Right atrium auricular region (tissue), 2 donors: Measurements from ENCODE around the gene PUS7. TPM values are rescaled to one million over a fixed set of nuclear protein-coding genes. Genes with fewer than 3 reads are reported as not detected.
"Not testable (repeated sequence)": the region's sequence is repeated elsewhere in the genome, so short reads cannot be mapped to it uniquely, and the experiment has no call there.

Source experiments
- DNase-seq: peaks from one replicate; pipeline ENCODE4 v3.0.0-alpha.2; 2019; ENCODE audit warnings: low spot score
- H3K27ac ChIP-seq, 2 donors: fragments of 200-600 bp; sonication (generic); 1 replicate in 1 of 2; 2 replicates in 1 of 2; pipeline ENCODE4 v1.5.1; 2016 to 2019
- H3K27me3 ChIP-seq, 2 donors: fragments of 200-600 bp; sonication (generic); one replicate each; pipeline versions ENCODE4 v1.5.1 to v1.6.0; 2017 to 2019
- H3K36me3 ChIP-seq: fragments of 200-600 bp; sonication (generic); one replicate; pipeline ENCODE4 v1.5.1; 2016
- H3K4me1 ChIP-seq, 2 donors: fragments of 200-600 bp; sonication (generic); one replicate each; pipeline versions ENCODE4 v1.5.1 to v1.6.0; 2017 to 2019
- H3K4me3 ChIP-seq, 2 donors: fragments of 200-600 bp; sonication (generic); 1 replicate in 1 of 2; 2 replicates in 1 of 2; pipeline ENCODE4 v1.5.1; 2017 to 2019; ENCODE audit warnings: mild to moderate bottlenecking in 1 of 2, moderate library complexity in 1 of 2
- H3K9me3 ChIP-seq, 2 donors: fragments of 200-600 bp; sonication (generic); one replicate each; pipeline ENCODE4 v1.5.1; 2019
- total RNA-seq, 2 donors: library from RNA; depleted of rRNA; stranded (reverse); fragments of >200 nt; gene quantifications; one replicate each; pipeline ENCODE4 v1.1.0, GENCODE V29; 2016
- TF ChIP-seq, protein P1 (sequence below), 2 donors: fragments of 200-600 bp; sonication (generic); IDR thresholded peaks; one replicate each; pipeline ENCODE4 v1.5.1; 2019; ENCODE audit warnings: antibody characterized with exemption in 2 of 2

Gene PUS7
- total RNA-seq, 2 donors from 2014 or later, result 4.3 to 7.8 TPM

DNA sequence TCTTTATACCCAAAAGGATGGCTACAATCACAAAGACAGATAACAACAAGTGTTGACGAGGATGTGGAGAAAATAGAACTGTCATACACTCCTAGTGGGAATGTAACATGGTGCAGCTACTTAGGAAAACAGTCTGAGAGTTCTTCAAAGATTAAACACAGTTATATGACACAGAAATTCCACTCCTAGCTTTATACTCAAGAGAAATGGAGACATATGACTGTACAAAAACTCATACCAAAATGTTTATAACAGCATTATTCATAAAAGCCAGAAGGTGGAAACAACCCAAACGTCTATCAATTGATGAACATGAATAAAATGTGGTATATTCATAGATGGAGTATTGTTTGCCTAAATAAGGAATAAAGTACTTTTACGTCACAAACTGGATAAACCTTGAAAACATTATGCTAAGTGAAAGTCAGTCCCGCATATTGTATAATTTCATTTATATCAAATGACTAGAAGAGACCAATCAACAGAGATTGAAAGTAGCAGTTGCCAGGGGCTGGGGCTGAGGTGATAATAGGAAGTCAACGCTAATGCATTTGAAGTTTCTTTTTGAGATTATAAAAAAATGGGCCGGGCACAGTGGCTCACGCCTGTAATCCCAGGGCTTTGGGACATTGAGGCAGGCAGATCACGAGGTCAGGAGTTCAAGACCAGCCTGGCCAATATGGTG, 71.8 kb downstream of the PUS7 start:
- no peak overlapping the region for H3K4me3 ChIP-seq
- TF ChIP-seq, protein P1, sequence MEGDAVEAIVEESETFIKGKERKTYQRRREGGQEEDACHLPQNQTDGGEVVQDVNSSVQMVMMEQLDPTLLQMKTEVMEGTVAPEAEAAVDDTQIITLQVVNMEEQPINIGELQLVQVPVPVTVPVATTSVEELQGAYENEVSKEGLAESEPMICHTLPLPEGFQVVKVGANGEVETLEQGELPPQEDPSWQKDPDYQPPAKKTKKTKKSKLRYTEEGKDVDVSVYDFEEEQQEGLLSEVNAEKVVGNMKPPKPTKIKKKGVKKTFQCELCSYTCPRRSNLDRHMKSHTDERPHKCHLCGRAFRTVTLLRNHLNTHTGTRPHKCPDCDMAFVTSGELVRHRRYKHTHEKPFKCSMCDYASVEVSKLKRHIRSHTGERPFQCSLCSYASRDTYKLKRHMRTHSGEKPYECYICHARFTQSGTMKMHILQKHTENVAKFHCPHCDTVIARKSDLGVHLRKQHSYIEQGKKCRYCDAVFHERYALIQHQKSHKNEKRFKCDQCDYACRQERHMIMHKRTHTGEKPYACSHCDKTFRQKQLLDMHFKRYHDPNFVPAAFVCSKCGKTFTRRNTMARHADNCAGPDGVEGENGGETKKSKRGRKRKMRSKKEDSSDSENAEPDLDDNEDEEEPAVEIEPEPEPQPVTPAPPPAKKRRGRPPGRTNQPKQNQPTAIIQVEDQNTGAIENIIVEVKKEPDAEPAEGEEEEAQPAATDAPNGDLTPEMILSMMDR (IDR thresholded peaks at IDR 0.05), result no peak
- H3K36me3 ChIP-seq, result no peaks in the 10 kb centered on the region
- H3K27me3 ChIP-seq, result no peaks in the 10 kb centered on the region
- no peak for DNase-seq
- H3K27ac ChIP-seq, result no peak overlapping the region
- H3K9me3 ChIP-seq, result no peaks in the 10 kb centered on the region
- H3K4me1 ChIP-seq, result no peaks in the 10 kb centered on the region

DNA sequence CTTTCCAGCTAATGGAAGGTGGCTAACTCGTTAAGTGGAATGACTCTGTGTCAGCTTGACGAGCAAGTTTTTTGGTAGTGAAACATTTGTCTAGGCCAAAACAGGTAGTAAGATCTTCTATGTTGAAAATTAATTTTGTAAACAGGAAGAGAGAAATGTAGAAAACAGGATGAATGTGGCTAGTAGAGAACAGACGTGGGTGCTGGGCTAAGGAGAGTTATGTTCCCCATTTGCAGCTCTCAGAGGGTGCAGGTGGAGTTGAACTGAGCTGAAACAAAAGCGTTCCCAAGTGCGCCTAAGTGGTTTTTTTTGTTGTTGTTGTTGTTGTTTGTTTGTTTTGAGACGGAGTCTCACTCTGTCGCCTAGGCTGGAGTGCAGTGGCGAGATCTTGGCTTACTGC, 73.9 kb downstream of the PUS7 start:
- no peaks in the 10 kb centered on the region for H3K27me3 ChIP-seq
- H3K36me3 ChIP-seq, result no peaks in the 10 kb centered on the region
- no peak for DNase-seq
- no peaks in the 10 kb centered on the region for H3K9me3 ChIP-seq
- H3K27ac ChIP-seq, result no peak overlapping the region
- TF ChIP-seq, protein P1 (IDR thresholded peaks at IDR 0.05), result no peak
- no peak overlapping the region for H3K4me3 ChIP-seq
- H3K4me1 ChIP-seq, result no peaks in the 10 kb centered on the region

DNA sequence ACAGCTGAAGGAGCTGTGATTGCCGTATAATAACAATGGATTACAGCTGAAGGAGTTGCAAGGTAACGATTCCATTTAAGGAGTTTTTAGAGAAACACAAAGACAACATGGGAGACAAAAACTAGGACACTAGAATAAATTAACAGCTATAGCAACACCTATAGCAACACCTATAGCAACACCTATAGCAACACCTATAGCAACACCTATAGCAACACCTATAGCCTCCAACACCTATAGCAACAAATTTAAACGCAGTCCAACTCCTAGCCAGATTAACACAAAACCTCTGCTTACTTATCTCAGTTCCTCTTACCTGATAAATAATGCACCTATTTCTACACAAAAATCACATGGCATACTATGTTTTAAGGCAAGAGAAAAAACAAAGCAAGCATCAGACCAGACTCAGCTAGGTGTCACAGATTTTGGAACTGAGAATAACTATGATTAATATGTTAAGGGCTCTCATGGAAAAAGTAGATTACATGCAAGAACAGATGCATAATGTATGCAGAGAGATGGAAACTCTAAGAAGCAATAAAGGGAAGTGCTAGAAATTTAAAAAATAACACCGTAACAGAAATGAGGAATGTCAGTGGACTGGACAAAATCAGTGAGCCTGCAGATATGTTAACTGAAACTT, 77.6 kb downstream of the PUS7 start:
- TF ChIP-seq, protein P1 (IDR thresholded peaks at IDR 0.05), result no peak
- H3K4me3 ChIP-seq, result no peak overlapping the region
- DNase-seq, result no peak
- H3K27ac ChIP-seq, result no peak overlapping the region
- H3K27me3 ChIP-seq, result no peaks in the 10 kb centered on the region
- H3K4me1 ChIP-seq, result no peaks in the 10 kb centered on the region
- H3K9me3 ChIP-seq, result no peaks in the 10 kb centered on the region
- no peaks in the 10 kb centered on the region for H3K36me3 ChIP-seq

DNA sequence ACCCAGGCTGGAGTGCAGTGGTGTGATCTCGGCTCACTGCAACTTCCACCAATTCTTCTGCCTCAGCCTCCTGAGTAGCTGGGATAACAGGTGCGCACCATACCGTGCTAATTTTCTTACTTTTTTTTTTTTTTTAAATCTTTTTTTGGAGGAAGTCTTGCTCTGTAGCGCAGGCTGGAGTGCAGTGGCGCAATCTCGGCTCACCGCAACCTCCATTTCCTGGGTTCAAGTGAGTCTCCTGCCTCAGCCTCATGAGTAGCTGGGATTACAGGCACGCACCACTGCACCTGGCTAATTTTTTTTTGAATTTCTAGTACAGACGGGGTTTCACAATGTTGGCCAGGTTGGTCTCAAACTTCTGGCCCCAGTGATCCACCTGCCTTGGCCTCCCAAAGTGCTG, 79.9 kb downstream of the PUS7 start:
- not testable (repeated sequence) for H3K4me1 ChIP-seq, H3K36me3 ChIP-seq, H3K27ac ChIP-seq, DNase-seq, H3K27me3 ChIP-seq, H3K4me3 ChIP-seq, H3K9me3 ChIP-seq

DNA sequence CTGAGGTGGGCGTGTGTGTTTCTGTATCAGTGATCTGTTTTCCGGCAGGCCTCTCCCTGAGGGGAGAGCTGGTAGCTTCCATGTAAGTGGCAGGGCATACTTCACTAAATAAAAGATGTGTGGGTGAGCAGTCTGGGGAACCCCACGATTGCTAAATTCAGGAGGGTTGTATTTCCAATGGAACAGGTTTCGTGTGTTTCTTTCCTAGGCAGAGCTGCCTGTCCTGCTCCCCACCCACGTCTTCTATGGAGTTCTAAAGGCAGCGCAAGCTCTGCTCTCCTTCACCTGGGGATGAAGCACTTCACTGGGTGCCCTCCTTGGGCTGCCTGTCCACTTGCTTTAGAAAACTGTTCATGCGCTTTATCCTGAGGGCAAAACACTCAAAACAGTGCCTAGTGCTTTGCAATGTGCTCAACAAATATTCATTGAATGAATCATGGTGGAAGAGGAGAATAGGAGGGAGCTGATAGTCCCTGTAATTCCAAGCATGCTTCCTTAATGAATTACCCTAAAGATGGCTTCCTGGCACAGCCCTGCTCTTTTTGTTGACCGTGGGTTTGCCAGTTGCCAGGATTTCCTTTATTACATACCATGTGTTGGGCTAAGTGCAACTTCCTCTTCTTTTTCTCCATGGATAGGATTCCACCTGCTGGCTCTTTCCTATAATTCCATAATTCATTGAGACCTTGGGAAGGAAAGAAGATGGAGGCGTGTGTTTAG, 82.7 kb downstream of the PUS7 start:
- H3K27ac ChIP-seq, result no peak overlapping the region
- H3K36me3 ChIP-seq, result no peaks in the 10 kb centered on the region
- H3K9me3 ChIP-seq, result no peaks in the 10 kb centered on the region
- no peak for DNase-seq
- no peaks in the 10 kb centered on the region for H3K27me3 ChIP-seq
- H3K4me1 ChIP-seq, result no peaks in the 10 kb centered on the region
- no peak overlapping the region for H3K4me3 ChIP-seq
- TF ChIP-seq, protein P1 (IDR thresholded peaks at IDR 0.05), result no peak

DNA sequence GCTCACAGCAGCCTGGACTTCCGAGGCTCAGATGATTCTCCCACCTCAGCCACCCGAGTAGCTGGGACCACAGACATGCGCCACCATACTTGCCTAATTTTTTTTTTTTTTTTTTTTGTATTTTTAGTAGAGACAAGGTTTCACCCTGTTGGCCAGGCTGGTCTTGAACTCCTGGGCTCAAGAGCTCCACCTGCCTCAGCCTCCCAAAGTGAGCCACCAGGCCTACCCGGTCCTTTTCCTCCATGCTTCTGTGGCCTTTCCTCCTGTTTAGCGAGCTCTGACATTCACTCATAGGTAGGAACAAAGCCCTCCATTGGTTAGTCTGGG, 83.3 kb downstream of the PUS7 start:
- H3K4me1 ChIP-seq, result no peaks in the 10 kb centered on the region
- no peaks in the 10 kb centered on the region for H3K27me3 ChIP-seq
- no peak overlapping the region for H3K4me3 ChIP-seq
- H3K27ac ChIP-seq, result no peak overlapping the region
- DNase-seq, result no peak
- H3K36me3 ChIP-seq, result no peaks in the 10 kb centered on the region
- TF ChIP-seq, protein P1 (IDR thresholded peaks at IDR 0.05), result no peak
- H3K9me3 ChIP-seq, result no peaks in the 10 kb centered on the region
